ENCODE results near the gene ZNF525.
"Not testable (repeated sequence)": the region's sequence is repeated elsewhere in the genome, so short reads cannot be mapped to it uniquely, and the experiment has no call there.

Gene ZNF525

DNA sequence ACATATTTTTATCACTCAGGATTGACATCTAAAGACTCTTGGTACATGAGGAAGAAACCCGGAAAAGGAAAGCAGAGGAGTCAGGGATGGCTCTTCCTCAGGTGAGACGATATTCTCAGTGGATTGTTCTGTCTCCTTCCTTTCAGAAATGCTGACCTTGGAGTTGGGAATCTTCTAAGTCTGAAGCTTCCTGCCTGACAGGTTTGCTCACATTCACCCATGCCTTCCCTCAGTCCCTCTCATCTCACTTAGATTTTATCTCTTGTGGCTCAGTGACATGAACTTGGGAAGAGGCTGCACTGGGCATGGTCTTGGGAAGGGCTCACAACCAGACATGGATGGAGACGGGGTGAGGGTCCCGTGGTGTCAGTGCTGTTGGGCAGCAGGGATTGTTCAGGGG is 6.7 kb downstream of the ZNF525 start:
- H3K9ac ChIP-seq (ENCODE audit: low read depth, low read length): no peak overlapping the region
- H3K9me3 ChIP-seq (replicated peaks; ENCODE audit: low read length): no peaks in the 10 kb centered on the region
- no peaks in the 10 kb centered on the region for H3K27me3 ChIP-seq (ENCODE audit: control insufficient read depth, insufficient read depth, low read length)
- H3K4me3 ChIP-seq (ENCODE audit: low read length): no peak overlapping the region
- H3K4me2 ChIP-seq (ENCODE audit: low read length): no peak overlapping the region
- no peaks in the 10 kb centered on the region for H3K36me3 ChIP-seq (ENCODE audit: insufficient read depth, low read length)
- H3K4me1 ChIP-seq (ENCODE audit: control insufficient read depth, insufficient read depth, low read length): no peaks in the 10 kb centered on the region

DNA sequence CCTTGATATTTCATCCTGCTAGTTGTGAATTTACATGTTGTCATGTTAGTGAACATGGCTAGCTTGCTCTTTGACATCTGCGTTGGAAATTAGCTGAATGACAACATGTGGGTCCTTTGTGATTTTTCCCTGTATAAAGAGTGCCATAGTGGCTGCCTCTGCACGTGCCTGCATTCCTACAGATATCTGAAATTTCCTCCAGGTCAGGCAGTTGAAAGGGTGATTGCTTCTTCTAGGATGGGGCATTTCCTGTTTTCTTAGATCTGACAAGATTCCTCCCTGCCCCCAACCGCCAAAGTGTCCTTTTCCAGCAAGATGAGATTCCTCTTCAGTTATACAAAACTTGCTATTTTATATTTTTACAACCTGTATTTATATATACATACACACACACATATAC is 8.8 kb downstream of the ZNF525 start:
- no peaks in the 10 kb centered on the region for H3K36me3 ChIP-seq (ENCODE audit: insufficient read depth, low read length)
- H3K4me1 ChIP-seq (ENCODE audit: control insufficient read depth, insufficient read depth, low read length): no peaks in the 10 kb centered on the region
- no peak overlapping the region for H3K9ac ChIP-seq (ENCODE audit: low read depth, low read length)
- no peaks in the 10 kb centered on the region for H3K9me3 ChIP-seq (replicated peaks; ENCODE audit: low read length)
- H3K4me2 ChIP-seq (ENCODE audit: low read length): no peak overlapping the region
- H3K4me3 ChIP-seq (ENCODE audit: low read length): no peak overlapping the region
- no peaks in the 10 kb centered on the region for H3K27me3 ChIP-seq (ENCODE audit: control insufficient read depth, insufficient read depth, low read length)

DNA sequence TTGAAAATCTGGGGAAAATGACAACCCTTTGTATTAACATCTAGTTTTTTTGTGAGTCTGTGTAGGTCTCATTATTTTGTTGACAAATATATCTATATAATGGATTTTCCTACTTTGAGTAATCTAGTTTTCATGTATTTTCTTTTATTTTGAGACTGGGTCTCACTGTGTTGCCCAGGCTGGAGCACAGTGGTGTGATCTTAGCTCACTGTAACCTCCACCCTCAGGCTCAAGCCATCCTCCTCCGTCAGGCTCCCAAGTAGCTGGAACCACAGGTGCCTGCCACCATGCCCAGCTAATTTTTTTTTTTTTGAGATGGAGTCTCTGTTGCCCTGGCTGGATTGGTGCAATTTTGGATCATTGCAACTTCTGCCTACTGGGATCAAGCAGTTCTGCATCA is 9.2 kb downstream of the ZNF525 start:
- no peak overlapping the region for H3K4me3 ChIP-seq (ENCODE audit: low read length)
- no peak overlapping the region for H3K9ac ChIP-seq (ENCODE audit: low read depth, low read length)
- no peaks in the 10 kb centered on the region for H3K4me1 ChIP-seq (ENCODE audit: control insufficient read depth, insufficient read depth, low read length)
- H3K9me3 ChIP-seq (replicated peaks; ENCODE audit: low read length): no peaks in the 10 kb centered on the region
- H3K27me3 ChIP-seq (ENCODE audit: control insufficient read depth, insufficient read depth, low read length): no peaks in the 10 kb centered on the region
- no peak overlapping the region for H3K4me2 ChIP-seq (ENCODE audit: low read length)
- H3K36me3 ChIP-seq (ENCODE audit: insufficient read depth, low read length): no peaks in the 10 kb centered on the region

DNA sequence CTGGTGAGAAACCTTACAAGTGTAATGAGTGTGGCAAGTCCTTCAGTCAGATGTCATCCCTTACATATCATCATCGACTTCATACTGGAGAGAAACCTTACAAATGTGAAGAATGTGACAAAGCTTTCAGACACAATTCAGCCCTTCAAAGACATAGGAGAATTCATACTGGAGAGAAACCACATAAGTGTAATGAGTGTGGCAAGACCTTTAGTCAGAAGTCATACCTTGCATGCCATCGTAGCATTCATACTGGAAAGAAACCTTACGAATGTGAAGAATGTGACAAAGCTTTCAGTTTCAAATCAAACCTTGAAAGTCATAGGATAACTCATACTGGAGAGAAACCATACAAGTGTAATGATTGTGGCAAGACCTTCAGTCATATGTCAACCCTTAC is 15.9 kb downstream of the ZNF525 start:
- no peaks in the 10 kb centered on the region for H3K27me3 ChIP-seq (ENCODE audit: control insufficient read depth, insufficient read depth, low read length)
- H3K36me3 ChIP-seq (ENCODE audit: insufficient read depth, low read length): peaks cover 6% of the 10 kb centered on the region
- H3K9me3 ChIP-seq (replicated peaks; ENCODE audit: low read length): peaks cover 17% of the 10 kb centered on the region
- H3K4me3 ChIP-seq (ENCODE audit: low read length): no peak overlapping the region
- no peak overlapping the region for H3K9ac ChIP-seq (ENCODE audit: low read depth, low read length)
- no peak overlapping the region for H3K4me2 ChIP-seq (ENCODE audit: low read length)
- H3K4me1 ChIP-seq (ENCODE audit: control insufficient read depth, insufficient read depth, low read length): no peaks in the 10 kb centered on the region

DNA sequence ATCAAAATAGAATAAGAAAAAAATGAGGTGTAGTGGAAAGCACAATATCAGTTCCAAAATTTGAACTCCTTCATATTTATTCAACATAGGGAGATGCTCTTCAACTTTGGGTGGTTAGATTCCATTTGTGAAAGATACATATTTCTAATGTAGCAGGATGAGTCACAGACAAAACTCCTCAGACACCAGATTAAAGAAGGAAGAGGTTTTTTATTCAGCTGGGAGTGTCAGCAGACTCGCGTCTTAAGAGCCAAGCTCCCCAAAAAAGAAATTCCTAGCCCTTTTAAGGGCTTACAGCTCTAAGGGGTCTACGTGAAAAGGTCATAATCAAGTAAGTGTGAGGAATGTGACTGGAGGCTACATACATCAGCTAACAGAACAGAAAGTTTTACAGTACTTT is 22.7 kb downstream of the ZNF525 start:
- H3K4me1 ChIP-seq (ENCODE audit: control insufficient read depth, insufficient read depth, low read length): no peaks in the 10 kb centered on the region
- H3K9ac ChIP-seq (ENCODE audit: low read depth, low read length): no peak overlapping the region
- no peaks in the 10 kb centered on the region for H3K27me3 ChIP-seq (ENCODE audit: control insufficient read depth, insufficient read depth, low read length)
- H3K36me3 ChIP-seq (ENCODE audit: insufficient read depth, low read length): no peaks in the 10 kb centered on the region
- peaks cover 15% of the 10 kb centered on the region for H3K9me3 ChIP-seq (replicated peaks; ENCODE audit: low read length)
- no peak overlapping the region for H3K4me3 ChIP-seq (ENCODE audit: low read length)
- peak overlapping the region; percentile 37 for H3K4me2 ChIP-seq (ENCODE audit: low read length)

DNA sequence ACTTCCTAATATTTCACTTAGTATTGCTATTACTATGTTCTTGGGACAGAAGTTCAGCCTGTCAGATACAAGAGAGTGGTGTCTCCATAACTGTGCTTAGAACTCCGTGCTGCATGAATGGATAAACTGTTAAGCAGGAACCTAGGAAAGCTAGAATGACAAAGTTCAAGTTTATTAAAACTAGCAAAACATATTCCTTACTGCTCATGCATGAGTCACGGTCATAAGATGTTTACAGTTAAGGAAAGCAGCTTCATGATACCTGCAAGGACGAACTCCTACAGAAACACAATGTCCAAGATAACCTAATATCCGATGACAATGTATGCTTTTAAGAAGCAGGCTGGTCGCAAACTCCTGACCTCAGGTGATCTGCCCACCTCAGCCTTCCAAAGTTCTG is 23.4 kb downstream of the ZNF525 start:
- H3K4me1 ChIP-seq (ENCODE audit: control insufficient read depth, insufficient read depth, low read length): no peaks in the 10 kb centered on the region
- H3K9me3 ChIP-seq (replicated peaks; ENCODE audit: low read length): peaks cover 9% of the 10 kb centered on the region
- no peaks in the 10 kb centered on the region for H3K36me3 ChIP-seq (ENCODE audit: insufficient read depth, low read length)
- no peak overlapping the region for H3K4me2 ChIP-seq (ENCODE audit: low read length)
- H3K4me3 ChIP-seq (ENCODE audit: low read length): peak overlapping the region; percentile 10
- no peak overlapping the region for H3K9ac ChIP-seq (ENCODE audit: low read depth, low read length)
- H3K27me3 ChIP-seq (ENCODE audit: control insufficient read depth, insufficient read depth, low read length): no peaks in the 10 kb centered on the region

DNA sequence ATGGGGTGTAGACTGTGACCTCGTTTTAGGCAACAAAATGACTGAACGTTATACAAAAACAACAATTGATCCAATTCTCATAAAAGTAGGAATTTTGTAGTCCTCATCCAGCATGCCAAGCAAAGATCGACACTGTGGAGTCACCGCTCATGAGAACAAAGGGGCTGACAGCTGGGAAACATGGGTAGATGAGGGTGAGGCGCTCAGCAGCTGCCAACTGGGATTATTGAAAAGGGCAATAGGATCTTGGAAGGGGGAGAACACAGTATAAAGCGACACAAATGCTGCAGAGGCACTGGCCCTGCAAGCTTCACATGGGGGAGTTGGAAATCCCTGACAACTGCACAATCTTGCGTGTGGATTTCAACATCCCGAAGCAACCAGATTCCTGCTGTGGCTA is 24.1 kb downstream of the ZNF525 start:
- H3K9me3 ChIP-seq (replicated peaks; ENCODE audit: low read length): peaks cover 5% of the 10 kb centered on the region
- H3K36me3 ChIP-seq (ENCODE audit: insufficient read depth, low read length): no peaks in the 10 kb centered on the region
- no peaks in the 10 kb centered on the region for H3K27me3 ChIP-seq (ENCODE audit: control insufficient read depth, insufficient read depth, low read length)
- peak overlapping the region; percentile 5 for H3K4me2 ChIP-seq (ENCODE audit: low read length)
- peak overlapping the region; percentile 35 for H3K4me3 ChIP-seq (ENCODE audit: low read length)
- H3K9ac ChIP-seq (ENCODE audit: low read depth, low read length): no peak overlapping the region
- H3K4me1 ChIP-seq (ENCODE audit: control insufficient read depth, insufficient read depth, low read length): peaks cover 7% of the 10 kb centered on the region

DNA sequence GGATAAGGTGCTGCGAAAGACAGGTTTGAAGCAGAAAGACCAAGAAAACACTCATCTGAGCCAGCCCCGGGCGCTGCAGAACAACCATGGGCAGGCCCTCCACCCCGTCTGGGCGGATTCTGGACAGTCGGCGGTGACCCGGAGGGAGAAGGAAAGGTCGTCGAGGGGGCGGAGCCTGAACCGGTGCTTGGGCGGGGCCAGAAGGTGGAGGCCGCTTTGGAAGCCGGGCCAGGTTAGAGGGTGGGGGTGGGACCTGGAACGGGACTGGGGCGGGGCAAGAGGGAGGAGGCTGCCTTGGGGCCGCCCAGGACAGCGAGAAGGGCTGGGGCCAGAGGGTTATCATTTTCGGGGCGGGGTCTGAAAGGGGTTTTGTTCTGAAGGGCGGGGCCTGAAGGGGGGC is 24.5 kb downstream of the ZNF525 start:
- Histone ChIP-seq H3K4me2 (ENCODE audit: low read length) (peak overlapping the region; percentile 5), H3K4me3 (ENCODE audit: low read length) (peak overlapping the region; percentile 35), H3K27me3 (ENCODE audit: control insufficient read depth, insufficient read depth, low read length) (no peaks in the 10 kb centered on the region), H3K9ac (ENCODE audit: low read depth, low read length) (no peak overlapping the region), H3K9me3 (replicated peaks; ENCODE audit: low read length) (peaks cover 3% of the 10 kb centered on the region), H3K36me3 (ENCODE audit: insufficient read depth, low read length) (no peaks in the 10 kb centered on the region), H3K4me1 (ENCODE audit: control insufficient read depth, insufficient read depth, low read length) (peaks cover 8% of the 10 kb centered on the region)

DNA sequence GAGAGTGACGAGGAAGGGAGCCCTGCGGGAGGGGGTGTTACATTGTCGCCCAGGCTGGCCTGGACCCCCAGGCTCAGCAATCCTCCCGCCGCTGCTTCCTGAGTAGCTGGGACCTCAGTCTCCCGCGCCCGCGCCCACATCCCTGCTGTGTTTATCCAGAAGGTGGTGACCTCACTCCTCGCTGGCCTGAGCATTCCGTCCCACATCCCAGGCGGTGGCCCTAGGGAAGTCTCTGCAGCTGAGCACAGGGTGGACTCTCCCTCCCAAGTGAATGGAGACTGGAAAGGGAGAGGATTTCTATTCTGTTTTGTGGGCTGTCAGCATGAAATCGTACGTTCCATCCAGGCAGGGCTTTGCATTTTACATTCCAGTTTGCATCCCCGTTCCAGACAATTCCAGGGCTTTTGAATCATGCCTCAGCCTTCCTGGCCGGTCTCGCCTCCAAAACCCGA is 29.0 kb downstream of the ZNF525 start:
- Histone ChIP-seq H3K4me1 (ENCODE audit: control insufficient read depth, insufficient read depth, low read length) (peaks cover 8% of the 10 kb centered on the region), H3K4me2 (ENCODE audit: low read length) (peak overlapping the region; percentile 87), H3K4me3 (ENCODE audit: low read length) (peak overlapping the region; percentile 93), H3K27me3 (ENCODE audit: control insufficient read depth, insufficient read depth, low read length) (no peaks in the 10 kb centered on the region), H3K36me3 (ENCODE audit: insufficient read depth, low read length) (peaks cover 1% of the 10 kb centered on the region), H3K9me3 (replicated peaks; ENCODE audit: low read length) (peaks cover 3% of the 10 kb centered on the region), H3K9ac (ENCODE audit: low read depth, low read length) (peak overlapping the region; percentile 94)

DNA sequence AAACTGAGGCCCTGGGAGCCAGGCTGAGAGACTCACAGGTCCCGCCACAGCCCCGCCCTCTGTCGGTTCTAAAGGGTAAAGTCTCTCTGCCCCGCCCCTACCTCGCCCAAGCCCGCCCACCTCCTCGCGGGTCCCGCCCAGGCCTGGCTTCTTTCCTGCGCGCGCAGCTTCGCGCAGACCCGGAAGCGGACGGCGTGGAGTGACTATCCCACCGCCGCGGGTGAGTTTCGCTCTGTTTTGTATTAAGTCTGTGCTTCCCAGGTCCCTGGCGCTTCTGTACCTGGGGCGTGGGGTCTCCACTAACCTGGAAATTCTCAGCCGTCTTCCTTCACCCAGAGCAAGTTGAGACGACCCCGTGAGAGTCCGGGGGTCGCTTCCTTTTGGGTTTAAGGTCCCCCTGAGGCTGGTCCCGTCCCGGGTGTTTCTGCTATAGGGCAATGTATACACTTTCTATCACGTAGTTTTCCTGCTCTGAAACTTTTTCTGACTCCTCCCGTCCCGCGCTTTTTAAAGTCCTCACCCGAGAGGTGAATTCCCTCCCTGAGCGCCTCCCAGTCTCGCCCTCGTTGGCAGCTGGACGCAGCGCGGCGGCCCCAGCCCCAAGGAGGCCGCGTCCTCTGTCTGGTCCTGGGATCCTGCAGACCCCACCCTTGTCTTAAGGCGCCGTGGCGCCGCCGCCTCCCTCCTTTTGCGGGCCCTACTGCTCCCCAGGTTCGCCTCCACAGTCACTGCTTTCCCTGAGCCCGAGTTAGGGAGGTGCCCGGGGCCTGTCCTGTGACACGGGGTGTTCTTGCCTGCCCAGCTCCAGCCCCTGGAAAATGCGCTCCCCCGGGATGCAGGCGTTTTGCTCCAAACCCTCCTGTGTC is 29.7 kb downstream of the ZNF525 start, which contains the start of gene ZNF765:
Gene ZNF765, plus strand, starts transcription at position 176 of the 866 bp plus-strand sequence. CDS start 2,867 bp downstream, outside the sequence.
- Histone ChIP-seq H3K4me3 (ENCODE audit: low read length) (peak within 1 kb of the TSS; percentile 93), H3K9ac (ENCODE audit: low read depth, low read length) (peak within 1 kb of the TSS; percentile 94), H3K4me1 (ENCODE audit: control insufficient read depth, insufficient read depth, low read length) (peaks cover 8% of the 10 kb centered on the region), H3K27me3 (ENCODE audit: control insufficient read depth, insufficient read depth, low read length) (no peaks in the 10 kb centered on the region), H3K36me3 (ENCODE audit: insufficient read depth, low read length) (peaks cover 8% of the 10 kb centered on the region), H3K9me3 (replicated peaks; ENCODE audit: low read length) (peaks cover 3% of the 10 kb centered on the region), H3K4me2 (ENCODE audit: low read length) (peak within 1 kb of the TSS; percentile 87)

DNA sequence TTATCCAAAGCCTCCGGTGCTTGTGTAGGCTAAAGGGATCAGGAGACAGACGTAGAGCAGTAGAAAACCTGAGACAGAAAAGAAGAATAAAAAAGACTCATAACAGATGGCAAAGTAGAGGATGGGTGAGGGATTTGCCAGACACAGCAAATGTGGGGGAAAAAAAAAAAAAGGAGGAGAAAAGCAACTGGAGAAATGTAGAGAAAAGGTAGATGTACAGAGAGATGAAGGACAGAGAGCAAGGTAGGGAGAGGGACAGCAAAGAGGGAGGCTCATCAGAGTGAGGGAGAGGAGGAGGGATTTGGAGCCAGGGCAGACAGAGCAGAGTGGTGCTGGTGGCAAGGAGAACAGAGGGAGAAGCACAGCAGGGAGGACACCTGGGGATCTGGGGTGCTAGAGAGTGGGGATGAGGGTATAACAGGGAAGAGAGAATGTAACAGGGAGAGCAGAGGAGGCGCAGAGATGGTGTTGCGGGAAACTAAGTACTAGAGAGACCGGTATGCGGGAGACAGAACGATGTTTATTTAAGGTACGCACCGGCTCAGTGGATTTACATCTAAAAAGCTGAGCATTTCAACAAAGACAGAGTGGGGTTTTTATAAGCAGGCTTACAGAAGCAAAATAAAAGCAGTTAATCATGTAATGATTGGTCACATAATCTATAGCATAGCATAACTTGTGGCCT is 30.5 kb downstream of the ZNF525 start:
- Histone ChIP-seq H3K36me3 (ENCODE audit: insufficient read depth, low read length) (peaks cover 13% of the 10 kb centered on the region), H3K9ac (ENCODE audit: low read depth, low read length) (peak overlapping the region; percentile 94), H3K4me2 (ENCODE audit: low read length) (peak overlapping the region; percentile 87), H3K4me3 (ENCODE audit: low read length) (peak overlapping the region; percentile 93)
- not testable (repeated sequence) for H3K9me3 ChIP-seq (replicated peaks; ENCODE audit: low read length); H3K27me3 ChIP-seq (ENCODE audit: control insufficient read depth, insufficient read depth, low read length); H3K4me1 ChIP-seq (ENCODE audit: control insufficient read depth, insufficient read depth, low read length)
